ENCODE data around the gene INAFM1. TPM values are rescaled to one million over a fixed set of nuclear protein-coding genes. Genes with fewer than 3 reads are reported as not detected.

Gene INAFM1
- total and polyA plus RNA-seq, 9 of the 15 experiments (the other 6 are each of a cell fraction or from before 2014, with no cell fraction given) = 0.71 to 30.9 (median 3.1) TPM

- intact Hi-C loops (cut with micrococcal nuclease) (loop anchor here (5.0 kb wide), 1 partner anchor 76 kb away; no protein-coding TSS in a partner anchor), in situ Hi-C loops (cut with MboI) (no loop called here)
- peak; percentile 56 for FAIRE-seq
- no peaks in the 10 kb centered on the region; a peak in 1 of 5 replicates for H3K27me3 ChIP-seq (ENCODE audit: control insufficient read depth in 2 of 2, insufficient read depth in 2 of 2, low read length in 2 of 2)
- peak overlapping the region; percentile 93 for H3K27ac ChIP-seq (ENCODE audit: extremely low read depth, low read depth, low read length)
- peak; percentile 26 to 81 (median 46) for DNase-seq (ENCODE audit: extremely low read depth in 1 of 4, low spot score in 3 of 4)
- H3K9ac ChIP-seq (ENCODE audit: insufficient read depth in 1 of 2, low read depth in 2 of 2, low read length in 2 of 2) = peak overlapping the region; percentile 87 to 99
- H3K4me3 ChIP-seq = peak overlapping the region; percentile 100
- H3K79me2 ChIP-seq (ENCODE audit: control insufficient read depth, insufficient read depth, low read length) = peaks cover 61% of the 10 kb centered on the region
- no TSS peak for BruUV-seq (replicated peaks)
- WGBS (ENCODE audit: insufficient coverage, low coverage, missing lambda C conversion rate) = 2% methylated on average over 18 of the region's 50 CpGs
- POLR2A ChIA-PET = interaction anchor here (0.6 to 8.2 kb wide), 8 partner anchors 10 to 1761 kb away, joined by 3 to 171 read pairs (median 10); partner anchors contain the start of gene CCDC9
- H3K4me2 ChIP-seq (ENCODE audit: insufficient read depth, low read length) = peak overlapping the region; percentile 100
- peak overlapping the region; percentile 49; the same call in 1 of the 2 replicates for H2AFZ ChIP-seq (ENCODE audit: low read depth, low read length)
- peak; percentile 50 for ATAC-seq
- H3K9me1 ChIP-seq (ENCODE audit: control insufficient read depth, insufficient read depth, low read length) = no peaks in the 10 kb centered on the region
- CTCF ChIA-PET (ENCODE audit: low intra/inter-chr PET ratio) = no interaction called here
- H3K9me3 ChIP-seq (replicated peaks; ENCODE audit: control insufficient read depth, insufficient read depth, low read depth, low read length) = no peaks in the 10 kb centered on the region
- peaks cover 17% of the 10 kb centered on the region; the same call in 1 of the 2 replicates for H4K20me1 ChIP-seq (replicated peaks; ENCODE audit: control insufficient read depth, insufficient read depth, low read length)
- peaks cover 11% of the 10 kb centered on the region; the same call in 2 of the 3 replicates for H3K36me3 ChIP-seq (ENCODE audit: control insufficient read depth, insufficient read depth, low read length)
- peaks cover 25 to 75% of the 10 kb centered on the region in 2 experiments for H3K4me1 ChIP-seq (replicated peaks in 1 of 2; ENCODE audit: control insufficient read depth in 2 of 2, insufficient read depth in 2 of 2, low read length in 2 of 2)
- TF ChIP-seq HCFC1 (IDR thresholded peaks at IDR 0.05; ENCODE audit: low read depth, low read length) (no peak), CREB5 (CRISPR knock-in tag; IDR thresholded peaks at IDR 0.05) (no peak), E2F3 (CRISPR knock-in tag; IDR thresholded peaks at IDR 0.05) (0 out of 2 replicates have a peak, but pooled peaks have one; percentile 19), ZFP1 (CRISPR knock-in tag; IDR thresholded peaks at IDR 0.05) (no peak), MBD1 (CRISPR knock-in tag; IDR thresholded peaks at IDR 0.05) (no peak), NONO (IDR thresholded peaks at IDR 0.05; ENCODE audit: low read depth in 2 of 2, low read length in 1 of 2) (peak in 1 of 2 experiments; percentile 69; a peak in 1 of 4 replicates), ETV5 (CRISPR knock-in tag; IDR thresholded peaks at IDR 0.05; ENCODE audit: low read depth) (no peak), CREM (IDR thresholded peaks at IDR 0.05; ENCODE audit: low read depth) (peak; percentile 71), PTTG1 (tag; IDR thresholded peaks at IDR 0.05; ENCODE audit: low read depth) (no peak), STAT5B (CRISPR knock-in tag; IDR thresholded peaks at IDR 0.05) (no peak), ZBTB33 (CRISPR knock-in tag; IDR thresholded peaks at IDR 0.05) (no peak), SMARCA5 (IDR thresholded peaks at IDR 0.05) (no peak), MYNN (IDR thresholded peaks at IDR 0.05) (peak; percentile 78), MYNN (CRISPR knock-in tag; IDR thresholded peaks at IDR 0.05) (no peak), KLF16 (IDR thresholded peaks at IDR 0.05) (no peak), ZBTB17 (CRISPR knock-in tag; IDR thresholded peaks at IDR 0.05) (0 out of 2 replicates have a peak, but pooled peaks have one; percentile 41), ZFP36 (IDR thresholded peaks at IDR 0.05; ENCODE audit: low read depth, low read length, partially characterized antibody) (no peak), PRPF4 (IDR thresholded peaks at IDR 0.05; ENCODE audit: insufficient read depth, low read depth, low read length, poor library complexity, severe bottlenecking) (peak; percentile 53)
These were observed 46.3 kb upstream of the INAFM1 start for GRCh38 chr19:47228168-47228936.

Measured in K562 (cell line).